ENCODE results near the gene KRT2.
A peak's percentile ranks its signal among the peaks of the same experiment; 100 is the strongest.

KRT2 gene

DNA sequence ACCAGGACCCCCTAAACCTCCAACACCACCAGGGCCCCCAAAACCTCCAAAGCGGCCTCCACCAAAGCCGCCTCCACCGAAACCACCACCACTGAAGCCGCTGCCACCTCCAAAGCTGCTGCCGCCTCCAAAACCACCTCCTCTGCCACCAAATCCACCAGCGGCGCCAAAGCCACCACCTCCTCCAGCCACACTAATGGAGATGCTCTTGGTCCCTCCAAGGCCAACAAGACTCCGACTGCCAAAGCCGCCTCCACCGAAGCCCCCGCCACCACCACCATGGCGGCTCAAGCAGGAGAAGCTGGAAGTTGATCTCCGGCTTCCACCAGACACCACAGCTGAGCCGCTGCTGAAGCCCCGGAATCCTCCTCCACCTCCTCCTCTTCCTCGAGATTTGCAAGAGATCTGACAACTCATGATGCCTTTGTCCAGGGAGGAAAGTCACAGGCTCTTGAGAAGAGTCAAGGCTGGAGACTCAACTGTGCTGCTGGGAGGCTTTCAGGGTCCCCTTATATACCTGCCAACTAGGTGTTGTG, at the start of gene KRT2:
Gene KRT2, minus strand, starts transcription at position 486 of the 536 bp plus-strand sequence. Its CDS starts 69 bp downstream, at position 417.
- H3K9me3 Mint-ChIP-seq = no peaks in the 10 kb centered on the region
- DNase-seq = no peak

DNA sequence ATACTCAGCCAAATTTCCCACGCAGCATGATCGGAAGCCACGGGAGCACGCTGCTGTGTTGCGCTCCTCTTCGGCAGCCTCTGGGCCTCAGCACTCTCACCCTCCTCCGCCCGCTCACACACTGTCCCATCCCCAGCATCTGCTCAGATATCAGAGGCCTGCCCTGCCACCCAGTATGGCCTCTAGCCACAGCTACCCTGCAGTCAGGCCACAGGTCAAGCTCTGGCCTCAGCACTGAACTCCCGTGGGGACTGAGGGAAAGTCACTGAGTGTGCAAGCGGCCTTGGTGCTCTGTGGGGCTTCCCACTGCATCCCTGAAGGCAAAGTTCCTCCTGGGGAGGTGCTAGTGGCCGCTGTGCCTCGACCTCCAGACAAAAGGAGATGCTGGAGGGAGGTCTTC, 49.3 kb upstream of the KRT2 start:
- H3K9me3 Mint-ChIP-seq = no peaks in the 10 kb centered on the region
- no peaks in the 10 kb centered on the region for H3K4me1 Mint-ChIP-seq
- H3K27ac Mint-ChIP-seq = no peak overlapping the region
- no peaks in the 10 kb centered on the region for H3K27me3 Mint-ChIP-seq
- no peak for ATAC-seq
- H3K4me3 Mint-ChIP-seq = no peak overlapping the region
- DNase-seq = no peak

More for the DNA sequence above, at the start of gene KRT2:
- no peak for ATAC-seq
- Mint-ChIP-seq H3K27ac (no peak within 1 kb of the TSS), H3K4me3 (no peak within 1 kb of the TSS), H3K4me1 (peaks cover 36% of the 10 kb centered on the region), H3K27me3 (no peaks in the 10 kb centered on the region)

DNA sequence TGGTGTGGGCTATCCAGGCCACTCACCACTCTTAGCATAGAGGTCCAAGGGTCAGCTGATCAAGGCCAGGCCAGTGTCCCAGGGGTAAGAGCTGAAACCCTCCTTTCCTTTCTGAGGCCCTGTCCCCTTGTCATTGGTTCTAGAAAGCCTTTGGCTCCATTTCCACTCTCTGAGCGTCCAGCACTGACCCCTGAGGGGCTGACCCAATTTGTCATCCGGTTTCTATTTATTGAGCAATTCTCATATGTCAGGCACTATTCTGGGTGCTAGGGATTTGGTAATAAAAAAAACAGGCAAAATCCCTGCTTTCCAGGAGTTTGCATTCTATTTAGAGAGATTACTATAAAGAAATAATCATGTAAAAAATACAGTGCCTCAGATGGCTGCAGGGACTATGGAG, 47.9 kb upstream of the KRT2 start:
- no peaks in the 10 kb centered on the region for H3K9me3 Mint-ChIP-seq
- H3K27me3 Mint-ChIP-seq = no peaks in the 10 kb centered on the region
- H3K4me3 Mint-ChIP-seq = no peak overlapping the region
- H3K4me1 Mint-ChIP-seq = no peaks in the 10 kb centered on the region
- peak overlapping the region in 1 of 2 donors; percentile 68 for H3K27ac Mint-ChIP-seq
- no peak for DNase-seq
- no peak for ATAC-seq

DNA sequence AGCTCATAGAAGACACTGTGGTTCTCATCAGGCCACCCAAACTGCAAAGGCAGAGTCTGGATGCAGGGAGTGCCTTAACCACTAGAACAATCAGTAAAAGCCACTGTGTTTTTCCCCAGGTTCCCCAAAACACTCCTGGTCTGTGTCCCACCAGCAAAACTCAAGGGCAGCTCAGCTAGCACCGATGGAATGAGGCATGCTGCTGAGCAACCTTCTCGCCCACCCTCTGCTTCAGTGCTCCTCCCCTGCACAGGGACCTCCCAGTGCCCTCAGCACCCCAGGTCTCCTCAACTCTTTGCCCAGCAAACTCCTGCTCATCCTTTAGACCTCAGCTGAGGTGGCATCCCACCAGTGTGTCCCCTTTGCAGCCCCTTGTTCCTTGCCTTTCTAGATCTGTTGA, 47.4 kb upstream of the KRT2 start:
- Mint-ChIP-seq H3K27ac (no peak overlapping the region), H3K9me3 (no peaks in the 10 kb centered on the region), H3K4me3 (no peak overlapping the region), H3K27me3 (no peaks in the 10 kb centered on the region), H3K4me1 (no peaks in the 10 kb centered on the region)
- ATAC-seq (no peak), DNase-seq (no peak)

DNA sequence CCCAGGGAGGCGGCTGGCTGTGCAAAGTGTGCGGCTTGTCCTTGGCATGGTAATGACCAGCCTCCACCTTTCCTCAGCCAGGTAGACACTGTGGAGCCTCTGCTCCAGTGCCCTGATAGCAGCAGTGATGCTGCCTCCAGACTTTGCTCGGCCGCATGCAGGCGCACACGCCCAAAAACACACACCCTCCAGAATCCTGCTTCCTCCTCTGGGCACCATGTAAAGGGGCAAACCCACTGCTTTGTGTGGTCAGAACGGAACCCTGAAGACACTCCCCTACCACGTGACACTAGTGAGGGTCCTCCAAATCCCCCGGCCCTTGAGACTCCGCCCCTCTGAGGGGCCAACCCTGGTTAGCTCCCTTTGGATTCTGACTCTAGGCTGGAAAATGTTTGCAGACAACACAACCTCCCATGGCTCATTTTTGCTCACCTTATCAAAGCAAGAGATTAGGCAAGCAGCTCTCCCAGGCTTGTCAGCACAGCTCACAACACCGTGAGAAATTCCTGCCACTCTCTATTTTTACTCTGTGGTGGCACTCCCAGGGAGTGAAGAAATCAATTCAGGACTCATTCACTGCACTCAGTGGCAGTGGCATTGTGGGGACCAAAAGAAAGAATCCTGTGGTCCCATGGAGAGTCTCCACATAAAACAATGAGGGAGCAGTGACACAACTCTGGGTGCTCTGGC, 46.8 kb upstream of the KRT2 start:
- Mint-ChIP-seq H3K27ac (no peak overlapping the region), H3K27me3 (no peaks in the 10 kb centered on the region), H3K4me3 (no peak overlapping the region), H3K9me3 (no peaks in the 10 kb centered on the region), H3K4me1 (no peaks in the 10 kb centered on the region)
- ATAC-seq = no peak
- DNase-seq = no peak

DNA sequence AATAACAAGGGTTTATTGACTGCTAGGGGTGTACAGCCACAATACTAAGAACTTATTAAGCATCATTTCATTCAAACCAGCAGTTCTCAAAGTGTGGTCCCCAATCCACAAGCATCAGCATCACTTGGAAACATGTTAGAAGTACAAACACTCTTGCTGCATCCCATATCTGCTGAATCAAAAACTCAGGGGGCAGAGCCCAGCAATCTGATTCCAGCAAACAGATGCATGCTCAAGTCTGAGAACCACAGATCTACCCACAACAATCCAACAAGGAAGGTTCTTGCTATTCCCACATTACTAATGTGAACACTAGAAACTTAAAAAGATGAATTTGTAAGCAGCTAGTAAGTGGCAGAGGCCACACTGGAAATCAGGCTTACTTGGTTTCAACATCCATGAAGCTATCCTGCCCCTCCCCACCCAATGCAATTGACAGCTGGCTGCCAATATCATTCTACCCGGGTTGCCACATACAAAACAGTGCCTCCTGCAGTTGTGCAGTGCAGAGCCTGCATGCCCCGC, 45.1 kb upstream of the KRT2 start:
- Mint-ChIP-seq H3K4me3 (no peak overlapping the region), H3K4me1 (peaks cover 5% of the 10 kb centered on the region), H3K27me3 (peaks cover 6% of the 10 kb centered on the region), H3K9me3 (no peaks in the 10 kb centered on the region), H3K27ac (no peak overlapping the region)
- ATAC-seq (no peak), DNase-seq (no peak)

DNA sequence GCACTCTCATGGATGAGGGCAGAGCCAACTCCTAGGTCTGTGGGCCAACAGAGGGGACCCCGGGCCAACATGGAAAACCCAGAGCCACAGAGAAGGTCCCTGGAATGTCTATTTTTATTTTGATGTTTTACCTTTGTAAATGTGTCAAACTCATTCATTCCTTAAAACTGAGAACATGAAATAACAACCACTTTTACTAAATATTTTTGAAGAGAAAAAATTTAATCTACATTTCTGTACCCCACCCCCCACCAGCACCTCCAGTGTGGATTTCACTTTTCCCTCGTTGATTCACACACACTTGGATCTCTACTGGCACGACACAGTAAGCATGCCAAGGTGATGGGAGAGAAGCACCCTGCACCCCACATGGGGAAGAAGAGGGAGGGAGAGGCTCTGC, 44.6 kb upstream of the KRT2 start:
- no peaks in the 10 kb centered on the region for H3K9me3 Mint-ChIP-seq
- H3K27me3 Mint-ChIP-seq = peaks cover 6% of the 10 kb centered on the region
- ATAC-seq = no peak

DNA sequence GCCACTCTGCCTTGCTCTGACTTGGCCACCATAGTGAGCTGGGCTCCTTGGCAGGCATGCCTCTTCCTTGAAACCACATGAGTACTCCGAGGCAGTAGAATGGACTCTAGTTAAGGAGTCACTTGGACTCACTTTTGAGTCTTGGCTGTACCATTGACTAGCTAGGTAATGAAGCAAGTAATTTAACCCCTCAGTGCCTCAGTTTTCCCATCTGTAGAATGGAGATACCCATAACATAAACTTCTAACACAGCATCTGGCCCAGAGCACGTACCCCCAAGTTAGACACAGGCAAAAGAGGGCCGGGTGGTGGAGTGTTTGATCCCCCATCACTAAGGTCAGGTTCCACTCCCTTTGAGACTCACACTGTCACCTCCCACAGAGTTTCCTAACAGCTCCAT, 43.0 kb upstream of the KRT2 start:
- H3K4me3 Mint-ChIP-seq = no peak overlapping the region
- ATAC-seq = no peak
- no peak overlapping the region for H3K27ac Mint-ChIP-seq
- no peaks in the 10 kb centered on the region for H3K9me3 Mint-ChIP-seq
- peaks cover 6% of the 10 kb centered on the region for H3K27me3 Mint-ChIP-seq
- DNase-seq = no peak
- H3K4me1 Mint-ChIP-seq = peaks cover 22% of the 10 kb centered on the region

More for the DNA sequence above, 44.6 kb upstream of the KRT2 start:
- Mint-ChIP-seq H3K4me1 (peaks cover 10% of the 10 kb centered on the region), H3K27ac (no peak overlapping the region), H3K4me3 (no peak overlapping the region)
- DNase-seq = no peak

DNA sequence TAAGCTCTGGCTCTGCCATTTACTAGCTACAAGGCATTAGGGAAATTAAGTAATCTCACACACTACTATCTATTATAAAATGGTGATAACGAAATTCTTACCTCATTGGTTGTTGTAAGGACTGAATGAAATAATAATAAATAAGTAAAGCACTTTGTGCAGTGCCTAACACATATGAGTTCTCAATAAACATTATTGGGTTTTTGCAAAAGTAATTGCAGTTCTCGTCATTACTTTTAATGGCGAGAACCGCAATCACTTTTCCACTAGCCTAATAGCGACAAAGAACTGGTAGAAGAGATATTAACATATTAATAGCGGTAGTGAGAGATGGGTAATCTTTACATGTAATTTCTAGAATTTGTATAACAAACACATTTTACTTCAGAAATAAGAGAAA, 42.1 kb upstream of the KRT2 start:
- H3K9me3 Mint-ChIP-seq = no peaks in the 10 kb centered on the region

DNA sequence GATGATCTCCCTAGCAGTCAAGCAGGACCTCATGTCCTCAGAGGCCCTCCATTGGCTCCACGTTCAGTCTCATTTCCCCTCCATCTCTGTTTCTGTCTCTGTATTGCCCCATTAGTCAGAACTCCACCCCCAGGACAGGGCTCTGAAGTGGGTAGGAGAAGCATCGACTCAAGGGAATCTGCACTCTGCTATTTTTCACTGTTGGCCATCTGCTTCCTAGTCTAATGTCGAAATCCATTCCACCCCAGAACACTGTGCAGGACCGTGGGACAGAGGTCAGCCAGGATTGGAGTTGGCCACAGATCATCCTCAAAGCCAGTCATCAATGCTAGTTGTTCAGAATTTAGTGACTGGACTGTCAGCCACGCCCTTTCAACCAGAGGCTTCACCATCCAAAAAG, 41.2 kb upstream of the KRT2 start:
- Mint-ChIP-seq H3K27me3 (peaks cover 6% of the 10 kb centered on the region), H3K27ac (no peak overlapping the region), H3K4me1 (peaks cover 22% of the 10 kb centered on the region), H3K9me3 (no peaks in the 10 kb centered on the region), H3K4me3 (no peak overlapping the region)
- ATAC-seq (no peak), DNase-seq (no peak)

More for the DNA sequence above, 42.1 kb upstream of the KRT2 start:
- Mint-ChIP-seq H3K4me1 (peaks cover 22% of the 10 kb centered on the region), H3K27me3 (peaks cover 6% of the 10 kb centered on the region), H3K4me3 (no peak overlapping the region), H3K27ac (no peak overlapping the region)
- no peak for DNase-seq
- ATAC-seq = no peak

DNA sequence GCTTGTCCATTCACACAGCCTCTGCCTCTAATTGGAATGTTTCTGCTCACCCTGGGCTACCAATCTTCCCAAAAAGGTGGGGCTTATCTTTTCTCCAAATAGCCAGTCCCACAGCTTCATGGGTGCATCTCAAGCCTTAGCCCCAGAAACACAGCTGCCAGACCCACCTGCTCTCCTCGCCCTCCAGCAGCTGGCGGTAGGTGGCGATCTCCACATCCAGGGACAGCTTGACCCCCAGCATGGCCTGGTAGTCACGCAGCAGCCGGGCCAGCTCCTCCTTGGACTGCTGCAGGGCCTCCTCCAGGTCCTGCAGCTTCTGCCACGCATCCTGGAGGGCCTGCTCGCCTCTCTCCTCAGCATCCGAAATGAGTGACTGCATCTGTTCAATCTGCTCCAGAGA, 40.2 kb upstream of the KRT2 start:
- no peak overlapping the region for H3K27ac Mint-ChIP-seq
- H3K27me3 Mint-ChIP-seq = peaks cover 6% of the 10 kb centered on the region
- DNase-seq (no peak), ATAC-seq (no peak)
- peaks cover 22% of the 10 kb centered on the region for H3K4me1 Mint-ChIP-seq
- H3K4me3 Mint-ChIP-seq = no peak overlapping the region
- H3K9me3 Mint-ChIP-seq = no peaks in the 10 kb centered on the region

DNA sequence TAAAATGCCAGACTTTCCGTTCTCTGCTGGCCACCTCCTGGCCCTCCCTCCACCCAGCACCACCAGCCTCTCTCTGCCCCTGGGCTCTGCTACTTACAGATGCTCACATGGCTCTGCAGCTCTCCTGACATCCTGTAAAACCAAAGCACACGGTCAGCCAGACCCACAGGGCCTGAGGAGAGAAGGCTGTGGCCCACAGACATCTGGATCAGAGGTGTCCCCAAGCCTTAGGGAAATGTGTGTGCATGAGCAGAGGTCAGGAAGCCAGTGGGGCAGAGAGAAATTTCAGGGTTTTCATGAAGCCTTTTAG, 39.8 kb upstream of the KRT2 start:
- Mint-ChIP-seq H3K27me3 (peaks cover 6% of the 10 kb centered on the region), H3K4me3 (peak overlapping the region in 1 of 2 donors; percentile 85), H3K4me1 (peaks cover 22% of the 10 kb centered on the region), H3K27ac (no peak overlapping the region), H3K9me3 (no peaks in the 10 kb centered on the region)
- DNase-seq = no peak
- ATAC-seq = no peak

DNA sequence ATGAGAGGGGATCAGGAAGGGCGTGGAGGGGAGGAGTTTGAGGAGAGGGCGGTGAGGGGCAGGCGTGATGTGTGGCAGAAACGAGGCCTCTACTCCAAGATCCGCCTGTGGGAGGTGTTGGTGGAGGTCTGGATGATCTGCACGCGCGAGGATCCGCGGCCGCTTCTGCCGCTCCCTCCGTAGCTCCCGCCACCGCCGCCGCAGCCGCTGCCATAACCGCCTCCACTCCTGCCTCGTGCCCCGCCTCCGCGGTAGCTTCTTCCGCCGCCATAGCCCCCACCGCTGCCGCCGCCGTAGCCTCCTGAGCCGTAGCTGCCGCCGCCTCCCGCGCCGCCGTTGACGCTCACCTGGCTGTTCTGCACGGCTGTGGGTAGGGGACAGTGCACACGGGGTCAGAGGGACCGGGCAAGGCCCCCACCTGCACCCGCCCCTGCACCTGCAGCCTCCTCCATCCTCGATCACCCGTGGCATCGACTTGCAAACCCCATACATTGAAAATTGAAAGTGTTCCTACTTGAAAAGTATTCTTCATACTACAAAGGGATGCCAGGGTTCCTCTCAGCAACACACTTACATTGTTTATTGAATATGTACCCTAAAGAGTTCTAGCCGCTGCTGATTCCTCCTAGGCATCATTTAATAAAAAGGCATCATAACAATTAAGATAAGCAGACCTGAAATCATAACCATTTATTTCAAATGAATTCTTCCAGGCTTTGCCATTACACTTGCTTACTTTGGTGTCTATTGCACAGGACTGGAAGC, 39.2 kb upstream of the KRT2 start:
- H3K27me3 Mint-ChIP-seq = peaks cover 6% of the 10 kb centered on the region
- H3K4me1 Mint-ChIP-seq = peaks cover 22% of the 10 kb centered on the region
- DNase-seq (peak; percentile 32 to 40), ATAC-seq (peak; percentile 74)
- H3K9me3 Mint-ChIP-seq = no peaks in the 10 kb centered on the region
- peak overlapping the region; percentile 75 to 85 for H3K4me3 Mint-ChIP-seq
- H3K27ac Mint-ChIP-seq = peak overlapping the region; percentile 67 to 87

DNA sequence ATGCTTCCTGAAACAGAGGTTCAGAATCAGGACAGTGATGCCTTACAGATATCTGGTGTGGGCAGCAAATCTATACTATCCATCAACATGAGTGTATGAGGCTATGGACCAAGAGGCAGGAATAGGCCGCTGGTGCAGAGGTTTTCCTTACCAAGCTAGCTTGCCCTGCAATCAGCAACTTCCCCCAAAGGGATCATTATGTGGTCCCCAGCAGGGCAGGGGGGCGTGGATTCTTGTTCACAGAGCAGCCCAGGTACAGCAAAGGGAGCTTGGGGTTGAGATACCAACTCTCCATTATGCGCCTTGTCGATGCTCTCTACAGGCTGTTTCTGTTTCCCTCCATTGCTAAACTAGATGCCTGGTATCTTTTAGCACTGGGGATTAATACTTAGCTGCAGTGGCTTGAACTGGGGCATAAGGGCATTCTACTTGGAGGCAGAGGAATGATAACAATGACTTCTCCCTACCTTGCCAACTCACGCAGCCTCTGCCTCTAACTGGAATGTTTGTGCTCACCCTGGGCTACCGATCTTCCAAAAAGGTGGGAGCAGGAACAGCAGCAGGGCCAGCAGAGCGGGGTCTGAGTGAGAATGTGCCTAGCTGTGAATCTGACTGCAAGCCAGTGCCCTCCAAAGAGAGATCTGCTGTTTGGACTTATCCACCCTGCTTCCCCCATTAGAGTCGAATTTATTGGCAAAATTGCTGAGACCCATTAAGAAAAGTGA, 38.5 kb upstream of the KRT2 start:
- Mint-ChIP-seq H3K4me1 (peaks cover 22% of the 10 kb centered on the region), H3K27ac (peak overlapping the region in 1 of 2 donors; percentile 87), H3K4me3 (peak overlapping the region; percentile 75 to 85), H3K9me3 (no peaks in the 10 kb centered on the region), H3K27me3 (peaks cover 6% of the 10 kb centered on the region)
- ATAC-seq (peak; percentile 6), DNase-seq (no peak)

DNA sequence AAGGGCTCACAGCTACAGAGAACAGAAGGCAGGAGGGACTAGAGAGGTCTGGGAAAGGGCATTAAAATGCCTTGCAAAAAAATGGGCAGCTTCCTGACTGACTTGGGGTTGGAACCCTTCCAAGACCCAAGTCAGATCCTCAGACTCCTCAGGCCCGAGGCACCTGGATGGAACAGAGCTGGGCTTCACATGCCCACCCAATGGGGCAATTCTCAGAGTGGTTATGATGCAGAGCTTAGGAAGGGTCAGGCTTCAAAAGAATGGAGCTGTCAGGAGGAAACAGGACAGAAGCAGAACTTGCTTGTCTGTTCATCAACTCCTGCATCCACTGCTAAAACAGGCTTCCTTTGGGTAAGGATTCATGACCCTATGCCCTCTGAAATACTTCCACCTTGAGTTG, 37.9 kb upstream of the KRT2 start:
- Mint-ChIP-seq H3K4me1 (peaks cover 22% of the 10 kb centered on the region), H3K4me3 (no peak overlapping the region), H3K27ac (no peak overlapping the region), H3K9me3 (no peaks in the 10 kb centered on the region), H3K27me3 (peaks cover 6% of the 10 kb centered on the region)
- ATAC-seq (no peak), DNase-seq (no peak)

DNA sequence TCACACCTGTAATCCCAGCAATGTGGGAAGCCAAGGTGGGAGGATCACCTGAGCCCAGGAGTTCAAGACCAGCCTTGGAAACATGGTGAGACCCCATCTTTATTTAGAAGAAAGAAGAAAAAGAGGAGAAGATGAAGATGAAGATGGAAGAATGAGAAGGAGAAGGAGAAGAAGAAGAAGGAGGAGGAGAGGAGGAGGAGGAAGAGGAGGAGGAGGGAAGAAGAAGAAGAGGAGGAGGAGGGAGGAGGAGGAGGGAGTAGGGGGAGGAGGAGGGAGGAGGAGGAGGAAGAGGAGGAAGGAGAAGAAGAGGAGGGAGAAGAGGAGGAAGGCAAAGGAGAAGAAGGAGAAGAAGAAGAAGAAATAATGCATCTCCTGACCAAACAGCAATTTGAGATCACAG, 37.2 kb upstream of the KRT2 start:
- H3K27ac Mint-ChIP-seq = no peak overlapping the region
- H3K4me1 Mint-ChIP-seq = peaks cover 22% of the 10 kb centered on the region
- ATAC-seq (no peak), DNase-seq (no peak)
- H3K9me3 Mint-ChIP-seq = no peaks in the 10 kb centered on the region
- H3K27me3 Mint-ChIP-seq = peaks cover 6% of the 10 kb centered on the region
- H3K4me3 Mint-ChIP-seq = no peak overlapping the region
